Left lobe of liver (tissue), 2 donors: ENCODE results near the gene GSE1. TPM values are rescaled to one million over a fixed set of nuclear protein-coding genes. Genes with fewer than 3 reads are reported as not detected.

Experiments
- ATAC-seq: fragments of 200-7000 bp; cut with Tn5 transposase; one replicate; pipeline ENCODE4 v1.9.1; 2020; ENCODE audit warnings: mild to moderate bottlenecking, moderate library complexity
- DNase-seq: peaks from one replicate; pipeline ENCODE4 v3.0.0-alpha.2; 2020; ENCODE audit warnings: low spot score
- total RNA-seq: library from RNA; stranded (reverse); gene quantifications from one replicate; pipeline ENCODE4 v1.2.1, GENCODE V29; 2021
- donor health status: DM: no; HTN: no; CAD: no; lungs with moderate emphysema.
- donor health status: DM: no; HTN: yes; CAD: no.

GSE1 gene
- total RNA-seq = 38.3 TPM

GRCh38 chr16:85612801-85613603, at the start of gene GSE1:
Gene GSE1 (plus strand): TSS chr16:85613322. CDS start chr16:85613392, 70 bp downstream.
- DNase-seq (peak; percentile 99), ATAC-seq (peak; percentile 58)

- peak; percentile 98 for DNase-seq
- peak; percentile 75 for ATAC-seq
These were observed 49.4 kb upstream of the GSE1 start for GRCh38 chr16:85563515-85564276.

GRCh38 chr16:85564277-85565051, 48.7 kb upstream of the GSE1 start:
- DNase-seq (peak; percentile 80), ATAC-seq (peak; percentile 70)

GRCh38 chr16:85565340-85565739, 47.8 kb upstream of the GSE1 start:
- DNase-seq = no peak
- ATAC-seq = no peak

GRCh38 chr16:85565801-85566526, 47.2 kb upstream of the GSE1 start:
- ATAC-seq (no peak), DNase-seq (no peak)

GRCh38 chr16:85566561-85567100, 46.5 kb upstream of the GSE1 start:
- DNase-seq (no peak), ATAC-seq (no peak)

- DNase-seq = no peak
- ATAC-seq = no peak
These were observed 45.8 kb upstream of the GSE1 start for GRCh38 chr16:85567101-85567866.

GRCh38 chr16:85567935-85568334, 45.2 kb upstream of the GSE1 start:
- DNase-seq (no peak), ATAC-seq (no peak)

- DNase-seq (peak; percentile 78), ATAC-seq (peak; percentile 51)
These were observed 44.6 kb upstream of the GSE1 start for GRCh38 chr16:85568519-85568918.

GRCh38 chr16:85569039-85569614, 44.0 kb upstream of the GSE1 start:
- no peak for ATAC-seq
- no peak for DNase-seq

GRCh38 chr16:85569615-85570212, 43.4 kb upstream of the GSE1 start:
- ATAC-seq (peak; percentile 33), DNase-seq (no peak)

GRCh38 chr16:85570213-85570734, 42.8 kb upstream of the GSE1 start:
- ATAC-seq = no peak
- DNase-seq = no peak

GRCh38 chr16:85570735-85571562, 42.2 kb upstream of the GSE1 start:
- ATAC-seq (peak; percentile 17), DNase-seq (no peak)

GRCh38 chr16:85571563-85571812, 41.6 kb upstream of the GSE1 start:
- no peak for DNase-seq

GRCh38 chr16:85571813-85572619, 41.1 kb upstream of the GSE1 start:
- no peak for DNase-seq
- no peak for ATAC-seq

More at GRCh38 chr16:85571563-85571812, 41.6 kb upstream of the GSE1 start:
- ATAC-seq = no peak

- ATAC-seq (no peak), DNase-seq (no peak)
These were observed 40.0 kb upstream of the GSE1 start for GRCh38 chr16:85573045-85573695.
